Body of pancreas (tissue), 4 donors: ENCODE results near the gene IFT25.

Experiments used
- POLR2A ChIP-seq, 3 donors: fragments of 450-650 bp; IDR thresholded peaks; one replicate each; pipeline ENCODE4 v1.6.1; 2016; ENCODE audit warnings: antibody characterized with exemption in 3 of 3, mild to moderate bottlenecking in 2 of 3
- TF ChIP-seq, protein P1 (sequence below), 7 experiments: fragments of 450-650 bp in 4 of 7; fragments of 200-600 bp in 3 of 7; sonication (generic) in 3 of 7; IDR thresholded peaks; one replicate each; pipeline ENCODE4 v1.5.1; 2016 to 2019; ENCODE audit warnings: antibody characterized with exemption in 7 of 7

DNA sequence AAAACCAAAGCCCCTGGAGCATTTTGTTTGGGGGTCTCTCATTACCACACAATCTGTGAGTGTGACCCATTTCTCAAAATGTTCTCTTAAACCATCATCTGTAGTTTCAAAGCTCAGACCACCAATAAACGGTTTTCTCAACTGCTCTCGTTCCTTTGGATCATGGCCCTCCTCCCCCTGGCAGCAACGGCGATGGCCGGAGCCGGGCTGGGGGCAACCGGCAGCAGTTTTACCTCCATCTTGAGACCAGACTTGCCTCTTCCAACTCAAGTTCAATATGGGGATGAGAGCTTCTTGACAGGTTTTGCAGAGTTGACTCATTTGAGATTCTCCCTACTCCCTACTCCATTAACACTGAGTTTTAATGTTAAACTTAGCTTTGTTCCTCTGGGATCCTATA, 30.4 kb upstream of the IFT25 start:
- TF ChIP-seq, protein P1, sequence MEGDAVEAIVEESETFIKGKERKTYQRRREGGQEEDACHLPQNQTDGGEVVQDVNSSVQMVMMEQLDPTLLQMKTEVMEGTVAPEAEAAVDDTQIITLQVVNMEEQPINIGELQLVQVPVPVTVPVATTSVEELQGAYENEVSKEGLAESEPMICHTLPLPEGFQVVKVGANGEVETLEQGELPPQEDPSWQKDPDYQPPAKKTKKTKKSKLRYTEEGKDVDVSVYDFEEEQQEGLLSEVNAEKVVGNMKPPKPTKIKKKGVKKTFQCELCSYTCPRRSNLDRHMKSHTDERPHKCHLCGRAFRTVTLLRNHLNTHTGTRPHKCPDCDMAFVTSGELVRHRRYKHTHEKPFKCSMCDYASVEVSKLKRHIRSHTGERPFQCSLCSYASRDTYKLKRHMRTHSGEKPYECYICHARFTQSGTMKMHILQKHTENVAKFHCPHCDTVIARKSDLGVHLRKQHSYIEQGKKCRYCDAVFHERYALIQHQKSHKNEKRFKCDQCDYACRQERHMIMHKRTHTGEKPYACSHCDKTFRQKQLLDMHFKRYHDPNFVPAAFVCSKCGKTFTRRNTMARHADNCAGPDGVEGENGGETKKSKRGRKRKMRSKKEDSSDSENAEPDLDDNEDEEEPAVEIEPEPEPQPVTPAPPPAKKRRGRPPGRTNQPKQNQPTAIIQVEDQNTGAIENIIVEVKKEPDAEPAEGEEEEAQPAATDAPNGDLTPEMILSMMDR (IDR thresholded peaks at IDR 0.05): no peak
- no peak for TF ChIP-seq POLR2A (IDR thresholded peaks at IDR 0.05)
